HEK293T (cell line): Measurements from ENCODE around the gene UGGT2.

Experiments
- CTBP1 ChIP-seq: fragments of 450-650 bp; IDR thresholded peaks from 2 replicates; pipeline ENCODE4 v1.6.1; 2016; ENCODE audit warnings: borderline replicate concordance
- ELF4 ChIP-seq: fragments of 450-650 bp; IDR thresholded peaks from 2 replicates; pipeline ENCODE4 v1.6.1; 2017; ENCODE audit warnings: antibody characterized with exemption
- FOXA1 ChIP-seq: fragments of 450-650 bp; IDR thresholded peaks from 2 replicates; pipeline ENCODE4 v1.6.1; 2016; ENCODE audit warnings: mild to moderate bottlenecking
- FOXM1 ChIP-seq: fragments of 450-650 bp; IDR thresholded peaks from 2 replicates; pipeline ENCODE4 v1.6.1; 2017; ENCODE audit warnings: mild to moderate bottlenecking, borderline replicate concordance
- NFRKB ChIP-seq: fragments of 450-650 bp; IDR thresholded peaks from 2 replicates; pipeline ENCODE4 v1.6.1; 2016; ENCODE audit warnings: mild to moderate bottlenecking, moderate library complexity
- SP1 ChIP-seq: fragments of 450-650 bp; IDR thresholded peaks from 2 replicates; pipeline ENCODE4 v1.6.1; 2017
- SUZ12 ChIP-seq: fragments of 450-650 bp; IDR thresholded peaks from 2 replicates; pipeline ENCODE4 v1.6.1; 2016; ENCODE audit warnings: mild to moderate bottlenecking
- TF ChIP-seq, protein P1 (sequence below): fragments of 450-650 bp; IDR thresholded peaks from 2 replicates; pipeline ENCODE4 v1.6.1; 2016

DNA sequence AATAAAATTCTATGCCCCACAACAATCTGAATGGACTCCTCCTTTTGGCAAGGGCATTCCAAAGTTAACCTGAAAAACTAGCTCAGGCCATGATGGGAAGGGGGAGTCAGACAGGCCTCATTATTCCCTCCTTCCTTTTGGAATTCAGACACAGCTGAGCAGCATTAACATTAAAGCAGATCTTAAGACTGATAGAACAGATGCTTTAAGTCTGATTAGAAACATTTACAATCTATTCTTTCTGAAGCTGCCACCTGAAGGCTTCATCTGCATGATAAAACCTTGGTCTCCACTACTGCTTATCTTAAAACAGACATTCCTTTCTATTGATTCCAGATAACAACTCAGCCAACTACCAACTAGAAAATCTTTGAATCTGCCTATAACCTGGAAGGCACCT lies 98.9 kb downstream of the UGGT2 start:
- TF ChIP-seq, protein P1, sequence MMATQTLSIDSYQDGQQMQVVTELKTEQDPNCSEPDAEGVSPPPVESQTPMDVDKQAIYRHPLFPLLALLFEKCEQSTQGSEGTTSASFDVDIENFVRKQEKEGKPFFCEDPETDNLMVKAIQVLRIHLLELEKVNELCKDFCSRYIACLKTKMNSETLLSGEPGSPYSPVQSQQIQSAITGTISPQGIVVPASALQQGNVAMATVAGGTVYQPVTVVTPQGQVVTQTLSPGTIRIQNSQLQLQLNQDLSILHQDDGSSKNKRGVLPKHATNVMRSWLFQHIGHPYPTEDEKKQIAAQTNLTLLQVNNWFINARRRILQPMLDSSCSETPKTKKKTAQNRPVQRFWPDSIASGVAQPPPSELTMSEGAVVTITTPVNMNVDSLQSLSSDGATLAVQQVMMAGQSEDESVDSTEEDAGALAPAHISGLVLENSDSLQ: no peak
- no peak for TF ChIP-seq SUZ12
- TF ChIP-seq FOXA1: no peak
- no peak for TF ChIP-seq NFRKB
- TF ChIP-seq SP1: no peak
- TF ChIP-seq FOXM1: no peak
- no peak for TF ChIP-seq ELF4
- TF ChIP-seq CTBP1: no peak
